BJ (cell line): ENCODE results near the gene PGF. TPM values are rescaled to one million over a fixed set of nuclear protein-coding genes. Genes with fewer than 3 reads are reported as not detected.

Source experiments
- CTCF ChIA-PET: fragments of 350-600 bp; formaldehyde crosslinking; extraction: SDS; loops from one replicate; lab custom pipeline; 2021; ENCODE audit warnings: antibody characterized with exemption, inconsistent platforms; lab: Yijun Ruan, JAX
- POLR2A ChIA-PET: fragments of 300-600 bp; sonication (Branson Sonifier 250); formaldehyde crosslinking; extraction: SDS; loops from one replicate; lab custom pipeline; 2021; ENCODE audit warnings: antibody characterized with exemption; lab: Charles Lee
- DNase-seq: peaks from one replicate; pipeline ENCODE4 v3.0.0-alpha.2; 2011; ENCODE audit warnings: low read depth
- H3K27me3 ChIP-seq: 2 replicates; pipeline ENCODE4 v1.6.0; 2011; ENCODE audit warnings: low read length; ENCODE audit not compliant: control insufficient read depth, insufficient read depth
- H3K36me3 ChIP-seq: 2 replicates; pipeline ENCODE4 v1.5.1; 2011; ENCODE audit warnings: low read length; ENCODE audit not compliant: control insufficient read depth, insufficient read depth
- H3K4me3 ChIP-seq: 2 replicates; pipeline ENCODE4 v1.5.1; 2011; ENCODE audit warnings: low read depth, mild to moderate bottlenecking, control low read depth, low read length
- polyA plus RNA-seq: library from polyadenylated mRNA; depleted of rRNA; stranded (reverse); fragments of >200 nt; gene quantifications from 2 replicates; pipeline ENCODE4 v1.2.3, GENCODE V29; 2011
- TF ChIP-seq, protein P1 (sequence below): IDR thresholded peaks from 2 replicates; pipeline ENCODE4 v1.5.1; 2011; ENCODE audit warnings: low read depth, mild to moderate bottlenecking, control low read depth, inconsistent platforms, low read length, moderate library complexity; ENCODE audit not compliant: insufficient read depth

The PGF gene
- polyA plus RNA-seq, 1 experiment: 4.1 TPM

- no peak for DNase-seq
- no peak overlapping the region for H3K4me3 ChIP-seq
- H3K27me3 ChIP-seq: no peaks in the 10 kb centered on the region
- ChIA-PET CTCF (interaction anchor here (1.2 kb wide), 1 partner anchor 9 kb away, joined by 3 read pairs; no protein-coding TSS in a partner anchor), POLR2A (no interaction called here)
- TF ChIP-seq, protein P1, sequence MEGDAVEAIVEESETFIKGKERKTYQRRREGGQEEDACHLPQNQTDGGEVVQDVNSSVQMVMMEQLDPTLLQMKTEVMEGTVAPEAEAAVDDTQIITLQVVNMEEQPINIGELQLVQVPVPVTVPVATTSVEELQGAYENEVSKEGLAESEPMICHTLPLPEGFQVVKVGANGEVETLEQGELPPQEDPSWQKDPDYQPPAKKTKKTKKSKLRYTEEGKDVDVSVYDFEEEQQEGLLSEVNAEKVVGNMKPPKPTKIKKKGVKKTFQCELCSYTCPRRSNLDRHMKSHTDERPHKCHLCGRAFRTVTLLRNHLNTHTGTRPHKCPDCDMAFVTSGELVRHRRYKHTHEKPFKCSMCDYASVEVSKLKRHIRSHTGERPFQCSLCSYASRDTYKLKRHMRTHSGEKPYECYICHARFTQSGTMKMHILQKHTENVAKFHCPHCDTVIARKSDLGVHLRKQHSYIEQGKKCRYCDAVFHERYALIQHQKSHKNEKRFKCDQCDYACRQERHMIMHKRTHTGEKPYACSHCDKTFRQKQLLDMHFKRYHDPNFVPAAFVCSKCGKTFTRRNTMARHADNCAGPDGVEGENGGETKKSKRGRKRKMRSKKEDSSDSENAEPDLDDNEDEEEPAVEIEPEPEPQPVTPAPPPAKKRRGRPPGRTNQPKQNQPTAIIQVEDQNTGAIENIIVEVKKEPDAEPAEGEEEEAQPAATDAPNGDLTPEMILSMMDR: no peak
- H3K36me3 ChIP-seq: no peaks in the 10 kb centered on the region
Observed at GRCh38 chr14:74975059-74975810, 19.8 kb upstream of the PGF start.

- ChIA-PET POLR2A (no interaction called here), CTCF (interaction anchor here (1.0 to 1.2 kb wide), 2 partner anchors 10 to 109 kb away, joined by 3 read pairs; no protein-coding TSS in a partner anchor)
- Histone ChIP-seq H3K36me3 (no peaks in the 10 kb centered on the region), H3K4me3 (no peak overlapping the region), H3K27me3 (no peaks in the 10 kb centered on the region)
- DNase-seq: no peak
- TF ChIP-seq, protein P1: no peak
Observed at GRCh38 chr14:74974364-74975058, 19.1 kb upstream of the PGF start.

DNA sequence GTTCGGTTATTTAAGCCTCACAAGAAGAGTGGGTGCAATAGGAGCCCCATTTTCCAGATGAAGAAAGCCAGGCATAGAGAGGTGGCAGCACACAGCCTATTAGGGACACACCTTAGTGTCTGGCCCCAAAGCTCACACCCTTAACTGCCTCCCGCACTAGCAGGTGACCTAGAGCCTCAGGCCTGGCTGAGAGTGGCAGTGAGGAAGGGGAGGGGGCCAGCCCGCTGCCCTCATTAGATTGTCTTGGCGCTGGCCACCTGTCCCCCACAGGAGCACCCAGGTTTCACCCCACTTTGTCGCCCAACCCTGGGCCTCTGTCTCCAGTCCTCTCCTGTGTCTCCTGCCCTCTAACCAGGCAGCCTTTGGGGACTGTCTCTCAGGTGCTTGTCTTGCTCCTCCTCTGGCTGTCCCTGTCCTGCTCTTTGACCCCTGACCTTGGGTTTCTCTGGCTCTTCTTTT lies 18.5 kb upstream of the PGF start:
- TF ChIP-seq, protein P1: no peak
- H3K36me3 ChIP-seq: no peaks in the 10 kb centered on the region
- CTCF ChIA-PET: interaction anchor here (1.0 to 1.8 kb wide), 2 partner anchors 110 to 115 kb away, joined by 3 to 4 read pairs; no protein-coding TSS in a partner anchor

DNA sequence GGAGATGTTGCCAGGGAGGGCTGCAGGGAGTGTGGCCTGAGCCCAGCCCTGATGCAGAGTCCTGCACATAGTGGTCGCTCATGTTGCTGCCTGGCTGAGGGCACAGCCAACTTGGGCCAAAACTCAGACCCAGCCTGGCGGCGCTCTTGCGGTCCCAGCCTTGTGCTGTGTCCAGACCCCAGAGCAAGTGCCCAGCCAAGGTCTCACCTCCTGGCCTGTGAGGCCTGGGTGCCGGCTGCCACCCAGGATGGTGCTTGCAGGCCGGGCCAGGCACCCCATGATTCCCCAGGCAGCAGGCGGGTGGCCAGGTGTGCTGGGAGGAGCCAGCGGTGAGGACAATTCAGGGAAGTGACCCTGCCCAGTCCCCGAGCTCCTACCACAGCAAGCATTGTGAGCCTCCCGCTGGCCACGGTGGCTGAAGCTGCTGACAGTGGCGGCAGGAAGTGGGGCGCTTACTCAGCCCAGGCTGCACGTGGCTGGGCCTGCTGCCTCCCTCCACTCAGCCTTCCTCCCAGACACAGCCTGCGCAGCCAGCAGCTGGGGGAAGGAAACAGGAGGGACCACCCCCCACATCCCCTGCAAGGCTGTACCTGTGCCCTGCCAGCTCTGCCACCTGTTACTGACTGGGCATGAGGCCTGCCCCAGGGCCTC lies 17.7 kb upstream of the PGF start:
- TF ChIP-seq, protein P1: no peak
- H3K36me3 ChIP-seq: no peaks in the 10 kb centered on the region
- POLR2A ChIA-PET: no interaction called here
- CTCF ChIA-PET: interaction anchor here (1.8 kb wide), 1 partner anchor 115 kb away, joined by 4 read pairs; no protein-coding TSS in a partner anchor
- no peak for DNase-seq
- no peak overlapping the region for H3K4me3 ChIP-seq
- no peaks in the 10 kb centered on the region for H3K27me3 ChIP-seq

More for the DNA sequence above, 18.5 kb upstream of the PGF start:
- DNase-seq: no peak
- no peak overlapping the region for H3K4me3 ChIP-seq
- POLR2A ChIA-PET: no interaction called here
- H3K27me3 ChIP-seq: no peaks in the 10 kb centered on the region
